A549 (cell line): ENCODE results near the gene FBXO47. TPM values are rescaled to one million over a fixed set of nuclear protein-coding genes. Genes with fewer than 3 reads are reported as not detected.
"Not testable (repeated sequence)": the region's sequence is repeated elsewhere in the genome, so short reads cannot be mapped to it uniquely, and the experiment has no call there.

Experiments used
- ATAC-seq, 2 experiments: fragments of 200-7000 bp in 1 of 2; fragments of >200 bp in 1 of 2; cut with Nextera tagmentation in 1 of 2; cut with Tn5 transposase in 1 of 2; 3 replicates each; pipeline versions ENCODE4 v1.8.0 to v1.9.1; 2018 to 2020; ENCODE audit warnings: mild to moderate bottlenecking in 1 of 2, moderate library complexity in 1 of 2
- CTCF ChIA-PET: fragments of 300-600 bp; sonication (Branson Sonifier 250); formaldehyde crosslinking; extraction: SDS; loops from one replicate; lab custom pipeline; 2021; ENCODE audit warnings: antibody characterized with exemption, inconsistent platforms; lab: Yijun Ruan, JAX
- POLR2A ChIA-PET: fragments of 350-600 bp; formaldehyde crosslinking; extraction: SDS; loops from one replicate; lab custom pipeline; 2021; ENCODE audit warnings: antibody characterized with exemption, inconsistent platforms; lab: Yijun Ruan, JAX
- DNase-seq, 2 experiments: peaks; one replicate each; pipeline versions ENCODE4 v3.0.0 to v3.0.0-alpha.2; 2011 to 2016; ENCODE audit warnings: low read depth in 1 of 2, low spot score in 1 of 2
- FAIRE-seq: peaks from 2 replicates; lab custom pipeline; 2011; peaks lifted over from hg19 to GRCh38; lab: Jason Lieb, UNC
- H3K27ac ChIP-seq, 2 experiments: fragments of >200 bp; sonication (Bioruptor Twin); formaldehyde crosslinking; 3 replicates each; pipeline ENCODE4 v1.5.1; 2016 to 2017
- H3K4me1 ChIP-seq: fragments of >200 bp; sonication (Bioruptor Twin); formaldehyde crosslinking; 3 replicates; pipeline ENCODE4 v1.6.1; 2016
- H3K4me2 ChIP-seq: fragments of >200 bp; sonication (Bioruptor Twin); formaldehyde crosslinking; 3 replicates; pipeline ENCODE4 v1.6.1; 2016
- H3K4me3 ChIP-seq: fragments of >200 bp; sonication (Bioruptor Twin); formaldehyde crosslinking; 3 replicates; pipeline ENCODE4 v1.5.1; 2016
- H3K9me3 ChIP-seq: fragments of >200 bp; sonication (Bioruptor Twin); formaldehyde crosslinking; 3 replicates; pipeline ENCODE4 v1.6.1; 2016
- BHLHE40 ChIP-seq: IDR thresholded peaks from 2 replicates; pipeline ENCODE4 v1.6.1; 2012; ENCODE audit warnings: low read depth, low read length, inconsistent platforms
- CHD2 ChIP-seq: fragments of 150-350 bp; IDR thresholded peaks from 2 replicates; pipeline ENCODE4 v1.6.1; 2014; ENCODE audit warnings: low read length; ENCODE audit not compliant: partially characterized antibody
- CHD4 ChIP-seq: fragments of 200-600 bp; sonication (generic); IDR thresholded peaks from 2 replicates; pipeline ENCODE4 v1.6.1; 2016; ENCODE audit warnings: antibody characterized with exemption, mild to moderate bottlenecking, borderline replicate concordance
- E2F6 ChIP-seq: IDR thresholded peaks from 2 replicates; pipeline ENCODE4 v1.6.1; 2012; ENCODE audit warnings: low read depth, borderline replicate concordance
- EHMT2 ChIP-seq: fragments of 200-600 bp; sonication (generic); IDR thresholded peaks from 2 replicates; pipeline ENCODE4 v1.6.1; 2016; ENCODE audit warnings: antibody characterized with exemption, low read depth, mild to moderate bottlenecking, moderate library complexity
- GATA3 ChIP-seq: IDR thresholded peaks from 2 replicates; pipeline ENCODE4 v1.6.1; 2012; ENCODE audit warnings: borderline replicate concordance
- HES2 ChIP-seq: fragments of >200 bp; sonication (Bioruptor Twin); formaldehyde crosslinking; IDR thresholded peaks from 2 replicates; pipeline ENCODE4 v1.6.1; 2016
- KDM1A ChIP-seq: fragments of 200-600 bp; sonication (generic); IDR thresholded peaks from 2 replicates; pipeline ENCODE4 v1.6.1; 2016; ENCODE audit warnings: low read depth, mild to moderate bottlenecking
- MAFK ChIP-seq: fragments of 450-650 bp; IDR thresholded peaks from 2 replicates; pipeline ENCODE4 v1.6.1; 2014; ENCODE audit not compliant: partially characterized antibody
- MAZ ChIP-seq: fragments of 150-350 bp; IDR thresholded peaks from 2 replicates; pipeline ENCODE4 v1.6.1; 2014; ENCODE audit warnings: antibody characterized with exemption, low read depth, low read length, borderline replicate concordance
- NFE2L2 ChIP-seq: fragments of 150-350 bp; conservative IDR thresholded peaks from 2 replicates; pipeline ENCODE4 v1.6.1; 2014; ENCODE audit warnings: low read length
- NPAS2 ChIP-seq: fragments of 250-450 bp; sonication (Bioruptor Pico); IDR thresholded peaks from 2 replicates; pipeline ENCODE4 v1.8.0; 2022; ENCODE audit warnings: mild to moderate bottlenecking, moderate library complexity, borderline replicate concordance
- NR3C1 ChIP-seq: fragments of >200 bp; sonication (Bioruptor Twin); formaldehyde crosslinking; IDR thresholded peaks from 3 replicates; pipeline ENCODE4 v1.6.1; 2017
- REST ChIP-seq: fragments of 200-600 bp; sonication (generic); IDR thresholded peaks from 2 replicates; pipeline ENCODE4 v1.6.1; 2016; ENCODE audit warnings: antibody characterized with exemption, mild to moderate bottlenecking, moderate library complexity
- RFX5 ChIP-seq: fragments of 450-650 bp; IDR thresholded peaks from 2 replicates; pipeline ENCODE4 v1.7.1; 2014; ENCODE audit warnings: antibody characterized with exemption, mild to moderate bottlenecking, moderate library complexity
- USF2 ChIP-seq: fragments of 450-650 bp; IDR thresholded peaks from 2 replicates; pipeline ENCODE4 v1.6.1; 2014; ENCODE audit warnings: antibody characterized with exemption
- ZC3H11A ChIP-seq: fragments of 450-650 bp; IDR thresholded peaks from 2 replicates; pipeline ENCODE4 v1.6.1; 2014; ENCODE audit warnings: antibody characterized with exemption, mild to moderate bottlenecking
- ZFP36 ChIP-seq: fragments of 450-650 bp; IDR thresholded peaks from 2 replicates; pipeline ENCODE4 v1.6.1; 2014; ENCODE audit warnings: borderline replicate concordance; ENCODE audit not compliant: partially characterized antibody
- ZNF302 ChIP-seq: fragments of 250-450 bp; sonication (Bioruptor Pico); IDR thresholded peaks from 2 replicates; pipeline ENCODE4 v1.9.0; 2021; ENCODE audit warnings: inconsistent platforms, mild to moderate bottlenecking, moderate library complexity
- WGBS: methylation state at CpG from one replicate; pipeline ENCODE4 v1.1.6; 2017; ENCODE audit errors: missing lambda C conversion rate; 5-methylcytosine and 5-hydroxymethylcytosine counted together
- polyA plus RNA-seq, 4 experiments: library from polyadenylated mRNA; depleted of rRNA in 3 of 4; stranded (reverse); fragments of >200 nt; fragmentation: RNase III in 1 of 4; extraction: RNeasy Plus Mini Kit Qiagen cat#74134 plus additional on column Dnase treatment in 1 of 4; gene quantifications; 2 replicates in 3 of 4; 3 replicates in 1 of 4; pipeline ENCODE4 v1.2.3, GENCODE V29; 2011 to 2017

FBXO47 gene
- polyA plus RNA-seq, 2 of the 4 experiments (the other 2 are of a cell fraction): 0.04 TPM; not detected in 1

- H3K4me2 ChIP-seq: peak overlapping the region; percentile 4; the same call in 1 of the 3 replicates
- no peak overlapping the region for H3K4me3 ChIP-seq
- H3K4me1 ChIP-seq: peaks cover 9% of the 10 kb centered on the region
- no peak for TF ChIP-seq REST
- TF ChIP-seq KDM1A: no peak
- TF ChIP-seq MAFK: no peak
- no peak for TF ChIP-seq EHMT2
- TF ChIP-seq RFX5: no peak
- TF ChIP-seq ZC3H11A: no peak
- no peak for TF ChIP-seq NR3C1
- no peak for TF ChIP-seq ZNF302
- no peak for TF ChIP-seq HES2
- TF ChIP-seq BHLHE40: no peak
- TF ChIP-seq NFE2L2: no peak
- no peak for TF ChIP-seq USF2
- TF ChIP-seq CHD2: no peak
- no peak for TF ChIP-seq ZFP36
- TF ChIP-seq MAZ: no peak
- no peak for TF ChIP-seq CHD4
- no peak for TF ChIP-seq E2F6
- no peak for TF ChIP-seq GATA3
- ChIA-PET POLR2A (interaction anchor here (0.6 to 1.2 kb wide), 2 partner anchors 8 to 20 kb away, joined by 3 read pairs; partner anchors contain the start of gene FBXO47), CTCF (interaction anchor here (0.6 to 1.9 kb wide), 5 partner anchors 8 to 194 kb away, joined by 3 to 8 read pairs (median 4); no protein-coding TSS in a partner anchor)
- no peaks in the 10 kb centered on the region for H3K9me3 ChIP-seq
- H3K27ac ChIP-seq: no peak overlapping the region
- ATAC-seq (no peak), DNase-seq (no peak), FAIRE-seq (no peak)
These were observed 8.4 kb downstream of the FBXO47 start for GRCh38 chr17:38958756-38959155.

- ATAC-seq: no peak
- peak overlapping the region; percentile 4; the same call in 1 of the 3 replicates for H3K4me2 ChIP-seq
- WGBS: 2% methylated on average over 1 of the region's 1 CpG
- peaks cover 9% of the 10 kb centered on the region for H3K4me1 ChIP-seq
- no peak overlapping the region for H3K27ac ChIP-seq
- H3K4me3 ChIP-seq: no peak overlapping the region
- POLR2A ChIA-PET: interaction anchor here (0.6 to 1.2 kb wide), 3 partner anchors 8 to 19 kb away, joined by 3 read pairs; partner anchors contain the start of gene FBXO47
- no peak for TF ChIP-seq NPAS2 (CRISPR knock-in tag)
- TF ChIP-seq, all 56 proteins: peak for 0
- no peak for FAIRE-seq
- CTCF ChIA-PET: interaction anchor here (0.6 to 1.9 kb wide), 6 partner anchors 8 to 286 kb away, joined by 3 to 8 read pairs (median 4); no protein-coding TSS in a partner anchor
- no peak for DNase-seq
- H3K9me3 ChIP-seq: no peaks in the 10 kb centered on the region
These were observed 8.9 kb downstream of the FBXO47 start for GRCh38 chr17:38958326-38958725.

- CTCF ChIA-PET, FAIRE-seq, POLR2A ChIA-PET, H3K4me1 ChIP-seq, DNase-seq, ATAC-seq, H3K9me3 ChIP-seq, H3K27ac ChIP-seq, H3K4me2 ChIP-seq, H3K4me3 ChIP-seq: not testable (repeated sequence)
- WGBS: 80% methylated on average over 7 of the region's 7 CpGs
These were observed 13.4 kb downstream of the FBXO47 start for GRCh38 chr17:38953800-38954199.
